Lung (tissue), 12 donors: ENCODE results near the gene IQGAP3. TPM values are rescaled to one million over a fixed set of nuclear protein-coding genes. Genes with fewer than 3 reads are reported as not detected.

Source experiments
- ATAC-seq: fragments of 200-7000 bp; cut with Tn5 transposase; one replicate; pipeline ENCODE4 v1.9.1; 2020; ENCODE audit warnings: moderate number of reproducible peaks; ENCODE audit not compliant: insufficient read depth, low FRiP score
- DNase-seq, 3 donors: peaks; one replicate each; pipeline ENCODE4 v3.0.0-alpha.2; 2013 to 2017
- H3K27ac ChIP-seq, 2 donors: one replicate each; pipeline ENCODE4 v1.5.1; 2013; ENCODE audit warnings: mild to moderate bottlenecking in 2 of 2, moderate library complexity in 2 of 2, control low read depth in 1 of 2, inconsistent platforms in 1 of 2, low read depth in 1 of 2, low read length in 1 of 2
- H3K27me3 ChIP-seq, 3 donors: one replicate each; pipeline ENCODE4 v1.5.1; 2013; ENCODE audit warnings: low read length in 2 of 3; ENCODE audit not compliant: control insufficient read depth in 3 of 3, insufficient read depth in 3 of 3
- H3K36me3 ChIP-seq, 4 donors: one replicate each; pipeline ENCODE4 v1.5.1; 2013; ENCODE audit warnings: low read length in 4 of 4, mild to moderate bottlenecking in 1 of 4, moderate library complexity in 1 of 4; ENCODE audit not compliant: control insufficient read depth in 4 of 4, insufficient read depth in 4 of 4
- H3K4me1 ChIP-seq, 5 donors: one replicate each; pipeline ENCODE4 v1.5.1; 2013; ENCODE audit warnings: low read length in 5 of 5, mild to moderate bottlenecking in 2 of 5, moderate library complexity in 1 of 5; ENCODE audit not compliant: control insufficient read depth in 5 of 5, insufficient read depth in 5 of 5
- H3K4me3 ChIP-seq: one replicate; pipeline ENCODE4 v1.5.1; 2013; ENCODE audit warnings: mild to moderate bottlenecking, control low read depth, moderate library complexity
- H3K9ac ChIP-seq, 2 donors: one replicate each; pipeline ENCODE4 v1.5.1; 2013; ENCODE audit warnings: low read length in 2 of 2, control low read depth in 1 of 2; ENCODE audit not compliant: insufficient read depth in 1 of 2
- H3K9me3 ChIP-seq, 4 donors: one replicate each; pipeline ENCODE4 v1.5.1; 2013; ENCODE audit warnings: low read length in 3 of 4, mild to moderate bottlenecking in 1 of 4, moderate library complexity in 1 of 4; ENCODE audit not compliant: control insufficient read depth in 4 of 4, insufficient read depth in 3 of 4
- WGBS, 2 donors: extraction: QIAGEN DNeasy Blood & Tissue Kit; methylation state at CpG; one replicate each; pipeline ENCODE4 v1.1.7; 2013; 5-methylcytosine and 5-hydroxymethylcytosine counted together
- polyA plus RNA-seq, 2 donors: library from polyadenylated mRNA; stranded (reverse); fragments of 200-250 nt; gene quantifications; one replicate each; pipeline ENCODE4 v1.2.1, GENCODE V29; 2013
- total RNA-seq, 2 donors: library from RNA; depleted of rRNA in 1 of 2; stranded (reverse); fragments of >200 nt in 1 of 2; gene quantifications; one replicate each; pipeline ENCODE4 v1.2.1, GENCODE V29; 2014 to 2021
- TF ChIP-seq, protein P1 (sequence below): IDR thresholded peaks from 2 replicates; pipeline ENCODE4 v1.5.1; 2012; ENCODE audit warnings: mild to moderate bottlenecking; ENCODE audit errors: control extremely low read depth, extremely low read depth
- donor health status: control.
- donor health status: control.
- donor health status: Bipolar disorder and iron deficiency.
- donor health status: healthy.
- donor health status: DM: yes; HTN: yes; CAD: no.

IQGAP3 gene
- total and polyA plus RNA-seq, 4 donors = 0.42 to 3.4 (median 1.2) TPM

GRCh38 chr1:156478250-156478627, 94.1 kb downstream of the IQGAP3 start:
- peaks cover 32 to 87% (median 67%) of the 10 kb centered on the region in 4 donors for H3K36me3 ChIP-seq
- peaks cover 0 to 14% (median 0%) of the 10 kb centered on the region in 5 donors for H3K4me1 ChIP-seq
- no peak overlapping the region for H3K9ac ChIP-seq
- DNase-seq = no peak
- no peaks in the 10 kb centered on the region for H3K9me3 ChIP-seq
- peak overlapping the region in 1 of 2 donors; percentile 79 for H3K27ac ChIP-seq
- no peak overlapping the region for H3K4me3 ChIP-seq
- H3K27me3 ChIP-seq = no peaks in the 10 kb centered on the region
- TF ChIP-seq, protein P1, sequence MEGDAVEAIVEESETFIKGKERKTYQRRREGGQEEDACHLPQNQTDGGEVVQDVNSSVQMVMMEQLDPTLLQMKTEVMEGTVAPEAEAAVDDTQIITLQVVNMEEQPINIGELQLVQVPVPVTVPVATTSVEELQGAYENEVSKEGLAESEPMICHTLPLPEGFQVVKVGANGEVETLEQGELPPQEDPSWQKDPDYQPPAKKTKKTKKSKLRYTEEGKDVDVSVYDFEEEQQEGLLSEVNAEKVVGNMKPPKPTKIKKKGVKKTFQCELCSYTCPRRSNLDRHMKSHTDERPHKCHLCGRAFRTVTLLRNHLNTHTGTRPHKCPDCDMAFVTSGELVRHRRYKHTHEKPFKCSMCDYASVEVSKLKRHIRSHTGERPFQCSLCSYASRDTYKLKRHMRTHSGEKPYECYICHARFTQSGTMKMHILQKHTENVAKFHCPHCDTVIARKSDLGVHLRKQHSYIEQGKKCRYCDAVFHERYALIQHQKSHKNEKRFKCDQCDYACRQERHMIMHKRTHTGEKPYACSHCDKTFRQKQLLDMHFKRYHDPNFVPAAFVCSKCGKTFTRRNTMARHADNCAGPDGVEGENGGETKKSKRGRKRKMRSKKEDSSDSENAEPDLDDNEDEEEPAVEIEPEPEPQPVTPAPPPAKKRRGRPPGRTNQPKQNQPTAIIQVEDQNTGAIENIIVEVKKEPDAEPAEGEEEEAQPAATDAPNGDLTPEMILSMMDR = no peak
- no peak for ATAC-seq
- WGBS, 2 donors = 93 to 95% methylated on average over 8 of the region's 8 CpGs

DNA sequence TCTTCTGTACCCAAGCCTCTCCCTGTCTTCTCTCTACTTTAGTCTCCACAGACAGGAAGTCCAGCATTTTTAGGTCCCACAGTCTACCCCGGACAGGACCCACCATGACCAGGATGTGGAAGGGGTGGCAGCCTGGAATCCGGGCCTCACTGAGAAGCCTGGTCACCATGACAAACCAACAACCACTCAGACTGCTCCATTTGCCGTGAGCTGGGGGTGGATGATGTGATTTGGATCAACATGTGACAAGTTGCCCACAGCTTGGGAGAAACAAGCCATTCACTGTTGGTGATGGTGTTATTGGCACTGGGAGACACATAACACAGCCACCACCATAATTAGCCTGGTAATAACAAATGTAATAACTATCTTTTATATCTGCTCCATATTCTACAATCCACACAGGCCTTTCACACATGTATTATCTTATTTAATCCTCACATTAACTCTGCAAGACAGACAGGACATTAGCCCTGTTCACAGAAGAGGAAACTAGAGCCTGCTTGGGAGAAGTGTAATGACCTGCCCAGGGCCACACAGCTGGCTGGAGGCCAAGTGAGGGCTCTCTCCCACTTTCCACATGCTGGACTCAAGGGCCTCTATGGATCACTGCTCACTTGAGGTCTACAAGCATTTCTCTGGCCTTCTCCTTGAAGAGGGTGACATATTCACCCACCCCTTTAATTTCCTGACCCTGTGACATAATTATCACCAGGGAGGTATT, 94.7 kb downstream of the IQGAP3 start:
- TF ChIP-seq, protein P1 = no peak
- Histone ChIP-seq H3K27ac (peak overlapping the region; percentile 33 to 79), H3K9me3 (no peaks in the 10 kb centered on the region), H3K9ac (no peak overlapping the region), H3K27me3 (no peaks in the 10 kb centered on the region), H3K36me3 (peaks cover 33 to 83% (median 68%) of the 10 kb centered on the region in 4 donors), H3K4me1 (peaks cover 0 to 13% (median 0%) of the 10 kb centered on the region in 5 donors), H3K4me3 (no peak overlapping the region)
- no peak for ATAC-seq
- 77 to 81% methylated on average over 3 of the region's 3 CpGs for WGBS, 2 donors
- DNase-seq = no peak

- ATAC-seq (no peak), DNase-seq (no peak)
- peaks cover 0 to 14% (median 0%) of the 10 kb centered on the region in 5 donors for H3K4me1 ChIP-seq
- WGBS, 2 donors = 50 to 73% methylated on average over 8 of the region's 8 CpGs
- H3K9ac ChIP-seq = no peak overlapping the region
- H3K9me3 ChIP-seq = no peaks in the 10 kb centered on the region
- H3K36me3 ChIP-seq = peaks cover 23 to 79% (median 64%) of the 10 kb centered on the region in 4 donors
- TF ChIP-seq, protein P1 = no peak
- peak overlapping the region; percentile 33 to 79 for H3K27ac ChIP-seq
- no peak overlapping the region for H3K4me3 ChIP-seq
- H3K27me3 ChIP-seq = no peaks in the 10 kb centered on the region
Observed at GRCh38 chr1:156476501-156477298, 95.7 kb downstream of the IQGAP3 start.
